GM12878 (cell line): ENCODE results near the gene LRIT1. TPM values are rescaled to one million over a fixed set of nuclear protein-coding genes. Genes with fewer than 3 reads are reported as not detected.

Experiments used
- ATAC-seq: fragments of 200-7000 bp; cut with Tn5 transposase; 3 replicates; pipeline ENCODE4 v1.9.1; 2020; ENCODE audit warnings: mild to moderate bottlenecking, moderate library complexity
- BruUV-seq: library from RNA; stranded (reverse); fragments of 400-500 nt; replicated peaks from 2 replicates; lab custom pipeline; 2021; lab: Mats Ljungman, UMichigan
- CTCF ChIA-PET: fragments of 300-600 bp; sonication (Branson Sonifier 250); formaldehyde crosslinking; extraction: SDS; loops from one replicate; lab custom pipeline; 2021; ENCODE audit warnings: inconsistent platforms; lab: Yijun Ruan, JAX
- POLR2A ChIA-PET: fragments of 350-600 bp; formaldehyde crosslinking; extraction: SDS; loops from one replicate; lab custom pipeline; 2021; ENCODE audit warnings: inconsistent platforms; lab: Charles Lee
- RAD21 ChIA-PET: fragments of 300-600 bp; sonication (Branson Sonifier 250); formaldehyde crosslinking; loops from one replicate; lab custom pipeline; 2023; ENCODE audit warnings: antibody characterized with exemption; ENCODE audit not compliant: unreplicated experiment; lab: Charles Lee
- SMC1A ChIA-PET: fragments of 300-600 bp; sonication (Branson Sonifier 250); formaldehyde crosslinking; loops from one replicate; lab custom pipeline; 2023; ENCODE audit not compliant: unreplicated experiment, uncharacterized antibody; lab: Charles Lee
- DNase-seq: peaks from one replicate; pipeline ENCODE4 v3.0.0-alpha.2; 2011; ENCODE audit warnings: low read depth, low spot score
- FAIRE-seq: peaks from 3 replicates; lab custom pipeline; 2011; peaks lifted over from hg19 to GRCh38; lab: Jason Lieb, UNC
- H2AFZ ChIP-seq: 2 replicates; pipeline ENCODE4 v1.6.0; 2011; ENCODE audit warnings: low read depth, low read length, control low read depth; ENCODE audit not compliant: control insufficient read depth
- H3K27ac ChIP-seq: 2 replicates; pipeline ENCODE4 v1.5.1; 2011; ENCODE audit warnings: control low read depth; ENCODE audit not compliant: control insufficient read depth, insufficient read depth
- H3K27me3 ChIP-seq, 2 experiments: replicated peaks in 1 of 2; 2 replicates each; pipeline versions ENCODE4 v1.6.0 to v1.6.1; 2011; ENCODE audit warnings: low read length in 1 of 2; ENCODE audit not compliant: control insufficient read depth in 2 of 2, insufficient read depth in 2 of 2
- H3K36me3 ChIP-seq, 2 experiments: 2 replicates each; pipeline ENCODE4 v1.5.1; 2011; ENCODE audit warnings: low read length in 1 of 2; ENCODE audit not compliant: control insufficient read depth in 2 of 2, insufficient read depth in 2 of 2
- H3K4me1 ChIP-seq: 2 replicates; pipeline ENCODE4 v1.6.1; 2011; ENCODE audit warnings: mild to moderate bottlenecking, low read length, moderate library complexity, mixed read lengths; ENCODE audit not compliant: control insufficient read depth, insufficient read depth
- H3K4me2 ChIP-seq: 2 replicates; pipeline ENCODE4 v1.6.0; 2011; ENCODE audit warnings: control low read depth; ENCODE audit not compliant: control insufficient read depth, insufficient read depth
- H3K4me3 ChIP-seq: fragments of 200-600 bp; sonication (generic); 2 replicates; pipeline ENCODE4 v1.5.1; 2016
- H3K79me2 ChIP-seq: 2 replicates; pipeline ENCODE4 v1.6.0; 2011; ENCODE audit warnings: low read length; ENCODE audit not compliant: control insufficient read depth, insufficient read depth
- H3K9ac ChIP-seq: 2 replicates; pipeline ENCODE4 v1.8.0; 2011; ENCODE audit warnings: low read length, control low read depth, mixed read lengths; ENCODE audit not compliant: control insufficient read depth, insufficient read depth
- H3K9me3 ChIP-seq: replicated peaks from 3 replicates; pipeline ENCODE4 v1.5.1; 2011; ENCODE audit warnings: mild to moderate bottlenecking, low read length; ENCODE audit not compliant: control insufficient read depth, insufficient read depth
- H4K20me1 ChIP-seq: 2 replicates; pipeline ENCODE4 v1.6.0; 2011; ENCODE audit not compliant: control insufficient read depth, insufficient read depth
- EED ChIP-seq: sonication (generic); IDR thresholded peaks from 2 replicates; pipeline ENCODE4 v1.6.1; 2016; ENCODE audit warnings: antibody characterized with exemption, low read depth
- EZH2 ChIP-seq: IDR thresholded peaks from 2 replicates; pipeline ENCODE4 v1.6.1; 2012; ENCODE audit warnings: low read depth, mild to moderate bottlenecking, control low read depth, inconsistent platforms, low read length, borderline replicate concordance; ENCODE audit not compliant: control insufficient read depth
- HSF1 ChIP-seq: fragments of 150-350 bp; IDR thresholded peaks from 2 replicates; pipeline ENCODE4 v1.6.1; 2014; ENCODE audit warnings: mild to moderate bottlenecking, low read depth, low read length
- JUNB ChIP-seq: IDR thresholded peaks from 2 replicates; pipeline ENCODE4 v1.6.1; 2016; ENCODE audit warnings: antibody characterized with exemption, mild to moderate bottlenecking
- NR2F1 ChIP-seq: fragments of 450-650 bp; conservative IDR thresholded peaks from 2 replicates; pipeline ENCODE4 v1.6.1; 2017; ENCODE audit warnings: mild to moderate bottlenecking
- SKIL ChIP-seq: fragments of 450-650 bp; IDR thresholded peaks from 2 replicates; pipeline ENCODE4 v1.6.1; 2017; ENCODE audit warnings: mild to moderate bottlenecking, low read depth, inconsistent platforms; ENCODE audit not compliant: poor library complexity, severe bottlenecking
- SP1 ChIP-seq: IDR thresholded peaks from one replicate; pipeline ENCODE4 v1.6.1; 2011; ENCODE audit warnings: low read depth, low read length
- ZBTB40 ChIP-seq: fragments of 450-650 bp; IDR thresholded peaks from 2 replicates; pipeline ENCODE4 v1.6.1; 2016; ENCODE audit warnings: mild to moderate bottlenecking, moderate library complexity, borderline replicate concordance
- ZNF592 ChIP-seq: fragments of 450-650 bp; IDR thresholded peaks from 2 replicates; pipeline ENCODE4 v1.6.1; 2017; ENCODE audit warnings: mild to moderate bottlenecking, moderate library complexity
- WGBS: methylation state at CpG from one replicate; pipeline ENCODE4 v1.1.6; 2016; ENCODE audit warnings: low lambda C conversion rate; ENCODE audit not compliant: insufficient replicate concordance, insufficient coverage; ENCODE audit errors: missing lambda C conversion rate; 5-methylcytosine and 5-hydroxymethylcytosine counted together
- in situ Hi-C: fragments of 300-500 bp; cut with MboI; formaldehyde crosslinking; loops from 9 replicates; pipeline ENCODE4 v1.14.3; 2018; ENCODE audit warnings: mixed read lengths
- intact Hi-C: fragments of 100-400 bp; cut with micrococcal nuclease; formaldehyde crosslinking; loops from one replicate; pipeline ENCODE4 v1.14.2; 2022; ENCODE audit not compliant: unreplicated experiment
- polyA plus RNA-seq, 11 experiments: library from polyadenylated mRNA; depleted of rRNA in 4 of 11; unstranded in 6 of 11; stranded (reverse) in 5 of 11; fragments of >200 nt; fragmentation: Nextera tagmentation in 4 of 11; fragmentation: Illumina TruSeq in 1 of 11; extraction: Ambion mirVana in 4 of 11; extraction: Trizol in 1 of 11; gene quantifications; 1 replicate in 1 of 11; 2 replicates in 10 of 11; pipeline versions ENCODE4 v1.2.1 to v1.2.3, GENCODE V29; 2011 to 2016; ENCODE audit warnings: inconsistent platforms in 2 of 11, missing spikeins in 2 of 11, low read depth in 1 of 11
- total RNA-seq, 4 experiments: library from RNA; depleted of rRNA in 3 of 4; stranded (reverse); fragments of >200 nt in 3 of 4; fragmentation: Illumina TruSeq in 1 of 4; extraction: Trizol in 1 of 4; gene quantifications; 2 replicates each; pipeline versions ENCODE4 v1.2.1 to v1.2.3, GENCODE V29; 2013 to 2021

Gene LRIT1
- total and polyA plus RNA-seq, 10 of the 15 experiments (the other 5 are each of a cell fraction or from before 2014, with no cell fraction given) = not detected

- TF ChIP-seq HSF1 = no peak
- no peak for TF ChIP-seq SKIL
Observed at GRCh38 chr10:84185526-84186175, 55.7 kb downstream of the LRIT1 start (continued).

- DNase-seq (no peak), ATAC-seq (peak; percentile 54), FAIRE-seq (no peak)
- no peaks in the 10 kb centered on the region for H3K36me3 ChIP-seq
- no peak overlapping the region for H3K9ac ChIP-seq
- intact Hi-C loops (no loop called here), in situ Hi-C loops (no loop called here)
- WGBS = 15% methylated on average over 4 of the region's 4 CpGs
- no peaks in the 10 kb centered on the region for H3K79me2 ChIP-seq
- no peaks in the 10 kb centered on the region for H3K4me1 ChIP-seq
- no TSS peak for BruUV-seq
- no peaks in the 10 kb centered on the region for H4K20me1 ChIP-seq
- no peak overlapping the region for H3K4me3 ChIP-seq
- ChIA-PET CTCF (interaction anchor here (1.5 to 1.9 kb wide), 2 partner anchors 16 to 37 kb away, joined by 7 to 10 read pairs; no protein-coding TSS in a partner anchor), RAD21 (no interaction called here), SMC1A (interaction anchor here (0.7 kb wide), 1 partner anchor 24 kb away, joined by 3 read pairs; no protein-coding TSS in a partner anchor), POLR2A (interaction anchor here (0.6 kb wide), 1 partner anchor 10 kb away, joined by 4 read pairs; no protein-coding TSS in a partner anchor)
- no peak overlapping the region for H2AFZ ChIP-seq
- no peaks in the 10 kb centered on the region for H3K27me3 ChIP-seq
- no peak overlapping the region for H3K27ac ChIP-seq
- H3K9me3 ChIP-seq = no peaks in the 10 kb centered on the region
- no peak overlapping the region for H3K4me2 ChIP-seq
- TF ChIP-seq EED (no peak), ZNF592 (no peak), ZBTB40 (no peak), SP1 (no peak), EZH2 (no peak), NR2F1 (no peak), JUNB (no peak)
Observed at GRCh38 chr10:84184517-84184916, 56.8 kb downstream of the LRIT1 start.
